CD4-positive, alpha-beta memory T cell (primary cell): Measurements from ENCODE around the gene BANF2. TPM values are rescaled to one million over a fixed set of nuclear protein-coding genes. Genes with fewer than 3 reads are reported as not detected.
"Not testable (repeated sequence)": the region's sequence is repeated elsewhere in the genome, so short reads cannot be mapped to it uniquely, and the experiment has no call there.

Source experiments
- CTCF ChIA-PET: fragments of 350-600 bp; sonication (Branson Sonifier 250); formaldehyde crosslinking; loops from one replicate; lab custom pipeline; 2021; ENCODE audit warnings: inconsistent platforms; ENCODE audit not compliant: partially characterized antibody; lab: Charles Lee
- POLR2A ChIA-PET: fragments of 350-600 bp; sonication (Branson Sonifier 250); formaldehyde crosslinking; loops from one replicate; lab custom pipeline; 2021; ENCODE audit not compliant: partially characterized antibody; lab: Charles Lee
- DNase-seq, 5 donors: peaks; one replicate each; pipeline versions ENCODE4 v3.0.0 to v3.0.0-alpha.2; 2020 to 2022; ENCODE audit warnings: mixed read lengths in 1 of 5
- H3K27ac ChIP-seq: one replicate; pipeline ENCODE4 v1.7.0; 2013; ENCODE audit warnings: low read depth, low read length
- H3K27me3 ChIP-seq: 2 replicates; pipeline ENCODE4 v1.7.0; 2013; ENCODE audit warnings: mild to moderate bottlenecking, low read length, moderate library complexity; ENCODE audit not compliant: insufficient read depth
- H3K36me3 ChIP-seq: 2 replicates; pipeline ENCODE4 v1.7.0; 2013; ENCODE audit warnings: mild to moderate bottlenecking, low read length, moderate library complexity; ENCODE audit not compliant: insufficient read depth
- H3K4me1 ChIP-seq: 2 replicates; pipeline ENCODE4 v1.7.0; 2013; ENCODE audit warnings: mild to moderate bottlenecking, low read length, moderate library complexity; ENCODE audit not compliant: insufficient read depth
- H3K4me3 ChIP-seq, 2 donors: one replicate each; pipeline ENCODE4 v1.7.0; 2013; ENCODE audit warnings: low read length in 2 of 2, mild to moderate bottlenecking in 1 of 2
- H3K9me3 ChIP-seq, 2 donors: one replicate each; pipeline ENCODE4 v1.7.0; 2013; ENCODE audit warnings: low read length in 2 of 2, control low read depth in 1 of 2; ENCODE audit not compliant: control insufficient read depth in 1 of 2
- H3K27ac Mint-ChIP-seq, 7 donors: one replicate each; pipeline ENCODE4 v1.8.0; 2020 to 2021; ENCODE audit warnings: mixed read lengths in 7 of 7, mild to moderate bottlenecking in 6 of 7, inconsistent platforms in 3 of 7, moderate library complexity in 3 of 7
- H3K27me3 Mint-ChIP-seq, 2 donors: one replicate each; pipeline ENCODE4 v1.8.0; 2020 to 2021; ENCODE audit warnings: mixed read lengths in 2 of 2
- H3K36me3 Mint-ChIP-seq, 2 donors: one replicate each; pipeline ENCODE4 v1.8.0; 2020 to 2021; ENCODE audit warnings: mixed read lengths in 2 of 2, inconsistent platforms in 1 of 2, mild to moderate bottlenecking in 1 of 2
- H3K4me1 Mint-ChIP-seq, 4 donors: one replicate each; pipeline ENCODE4 v1.8.0; 2020 to 2021; ENCODE audit warnings: mixed read lengths in 4 of 4, mild to moderate bottlenecking in 1 of 4
- H3K4me3 Mint-ChIP-seq, 8 donors: one replicate each; pipeline ENCODE4 v1.8.0; 2020 to 2021; ENCODE audit warnings: mixed read lengths in 8 of 8, mild to moderate bottlenecking in 7 of 8, moderate library complexity in 6 of 8, inconsistent platforms in 3 of 8
- H3K9me3 Mint-ChIP-seq, 8 donors: one replicate each; pipeline ENCODE4 v1.8.0; 2020 to 2021; ENCODE audit warnings: mixed read lengths in 8 of 8, mild to moderate bottlenecking in 5 of 8, inconsistent platforms in 3 of 8, moderate library complexity in 1 of 8
- intact Hi-C: fragments of 100-400 bp; cut with micrococcal nuclease; formaldehyde crosslinking; loops from one replicate; pipeline ENCODE4 v1.15.1; 2023
- polyA plus RNA-seq, 2 donors: library from polyadenylated mRNA; unstranded; fragments of 300-500 nt; fragmentation: Illumina TruSeq; gene quantifications; one replicate each; pipeline ENCODE4 v1.2.3, GENCODE V29; 2021
- total RNA-seq, 2 experiments: library from RNA; stranded (reverse); gene quantifications; one replicate each; pipeline ENCODE4 v1.2.3, GENCODE V29; 2021

The BANF2 gene
- total and polyA plus RNA-seq, 4 experiments from 2014 or later = not detected

GRCh38 chr20:17771206-17772004 is 71.6 kb downstream of the BANF2 start:
- no peak overlapping the region for H3K27ac ChIP-seq
- intact Hi-C loops = no loop called here
- POLR2A ChIA-PET = no interaction called here

GRCh38 chr20:17772005-17772343 is 72.2 kb downstream of the BANF2 start:
- no peaks in the 10 kb centered on the region for H3K9me3 Mint-ChIP-seq
- CTCF ChIA-PET = no interaction called here
- H3K27ac Mint-ChIP-seq = no peak overlapping the region
- no peak for DNase-seq
- no peaks in the 10 kb centered on the region for H3K36me3 Mint-ChIP-seq
- Histone ChIP-seq H3K4me1 (no peaks in the 10 kb centered on the region), H3K27me3 (no peaks in the 10 kb centered on the region), H3K4me3 (no peak overlapping the region), H3K27ac (no peak overlapping the region), H3K36me3 (no peaks in the 10 kb centered on the region), H3K9me3 (no peaks in the 10 kb centered on the region)
- intact Hi-C loops = no loop called here
- H3K4me3 Mint-ChIP-seq = peak overlapping the region in 1 of 8 donors; percentile 31
- peaks cover 1 to 8% of the 10 kb centered on the region in 2 donors for H3K27me3 Mint-ChIP-seq
- no peaks in the 10 kb centered on the region for H3K4me1 Mint-ChIP-seq
- POLR2A ChIA-PET = no interaction called here

More at GRCh38 chr20:17771206-17772004, 71.6 kb downstream of the BANF2 start:
- no peak overlapping the region for H3K4me3 Mint-ChIP-seq
- H3K4me1 ChIP-seq = no peaks in the 10 kb centered on the region
- no peaks in the 10 kb centered on the region for H3K9me3 ChIP-seq
- CTCF ChIA-PET = interaction anchor here (0.8 kb wide), 1 partner anchor 27 kb away, joined by 3 read pairs; no protein-coding TSS in a partner anchor
- no peak overlapping the region for H3K4me3 ChIP-seq
- peaks cover 1 to 10% of the 10 kb centered on the region in 2 donors for H3K27me3 Mint-ChIP-seq
- no peaks in the 10 kb centered on the region for H3K4me1 Mint-ChIP-seq
- no peak overlapping the region for H3K27ac Mint-ChIP-seq
- no peaks in the 10 kb centered on the region for H3K36me3 ChIP-seq
- no peaks in the 10 kb centered on the region for H3K27me3 ChIP-seq
- no peak for DNase-seq
- H3K36me3 Mint-ChIP-seq = no peaks in the 10 kb centered on the region
- H3K9me3 Mint-ChIP-seq = no peaks in the 10 kb centered on the region

GRCh38 chr20:17773619-17774018 is 73.9 kb downstream of the BANF2 start:
- no peak overlapping the region for H3K27ac Mint-ChIP-seq
- peaks cover 0 to 9% of the 10 kb centered on the region in 2 donors for H3K27me3 Mint-ChIP-seq
- H3K4me3 Mint-ChIP-seq = no peak overlapping the region
- no peaks in the 10 kb centered on the region for H3K4me1 Mint-ChIP-seq
- no peak for DNase-seq
- Histone ChIP-seq H3K9me3 (no peaks in the 10 kb centered on the region), H3K36me3 (no peaks in the 10 kb centered on the region), H3K27me3 (no peaks in the 10 kb centered on the region), H3K27ac (no peak overlapping the region), H3K4me3 (no peak overlapping the region), H3K4me1 (no peaks in the 10 kb centered on the region)
- CTCF ChIA-PET = no interaction called here
- intact Hi-C loops = no loop called here
- H3K36me3 Mint-ChIP-seq = no peaks in the 10 kb centered on the region
- H3K9me3 Mint-ChIP-seq = peaks cover 0 to 4% (median under 1%) of the 10 kb centered on the region in 8 donors
- POLR2A ChIA-PET = no interaction called here

- Histone ChIP-seq H3K27me3 (no peaks in the 10 kb centered on the region), H3K4me1 (no peaks in the 10 kb centered on the region), H3K9me3 (no peaks in the 10 kb centered on the region), H3K27ac (no peak overlapping the region), H3K4me3 (no peak overlapping the region), H3K36me3 (no peaks in the 10 kb centered on the region)
- POLR2A ChIA-PET = no interaction called here
- DNase-seq = no peak
- CTCF ChIA-PET = no interaction called here
- peak overlapping the region in 1 of 7 donors; percentile 7 for H3K27ac Mint-ChIP-seq
- intact Hi-C loops = no loop called here
- H3K4me3 Mint-ChIP-seq = no peak overlapping the region
- no peaks in the 10 kb centered on the region for H3K4me1 Mint-ChIP-seq
- peaks cover 0 to 9% of the 10 kb centered on the region in 2 donors for H3K27me3 Mint-ChIP-seq
- H3K36me3 Mint-ChIP-seq = peaks cover 0 to 3% of the 10 kb centered on the region in 2 donors
- peaks cover 0 to 4% (median under 1%) of the 10 kb centered on the region in 8 donors for H3K9me3 Mint-ChIP-seq
Measured at GRCh38 chr20:17775600-17775999, 75.8 kb downstream of the BANF2 start.

- no peaks in the 10 kb centered on the region for H3K4me1 ChIP-seq
- H3K4me3 ChIP-seq = no peak overlapping the region
- no peaks in the 10 kb centered on the region for H3K27me3 ChIP-seq
- Mint-ChIP-seq H3K27me3 (peaks cover 2 to 9% of the 10 kb centered on the region in 2 donors), H3K27ac (no peak overlapping the region), H3K36me3 (peaks cover 0 to 3% of the 10 kb centered on the region in 2 donors), H3K4me3 (no peak overlapping the region), H3K4me1 (no peaks in the 10 kb centered on the region), H3K9me3 (peaks cover 0 to 4% (median under 1%) of the 10 kb centered on the region in 8 donors)
- ChIA-PET CTCF (no interaction called here), POLR2A (no interaction called here)
- no peaks in the 10 kb centered on the region for H3K36me3 ChIP-seq
- H3K9me3 ChIP-seq = no peaks in the 10 kb centered on the region
- intact Hi-C loops = no loop called here
- no peak overlapping the region for H3K27ac ChIP-seq
- DNase-seq = no peak
Measured at GRCh38 chr20:17776551-17776950, 76.8 kb downstream of the BANF2 start.

GRCh38 chr20:17779011-17779410 is 79.2 kb downstream of the BANF2 start:
- H3K27me3 Mint-ChIP-seq, POLR2A ChIA-PET: not testable (repeated sequence)

GRCh38 chr20:17782768-17783167 is 83.0 kb downstream of the BANF2 start:
- Mint-ChIP-seq H3K4me3 (no peak overlapping the region), H3K4me1 (no peaks in the 10 kb centered on the region), H3K36me3 (peaks cover 0 to 3% of the 10 kb centered on the region in 2 donors), H3K27ac (no peak overlapping the region), H3K9me3 (peaks cover 0 to 4% (median under 1%) of the 10 kb centered on the region in 8 donors), H3K27me3 (peaks cover 2% of the 10 kb centered on the region in 2 donors)
- Histone ChIP-seq H3K4me3 (no peak overlapping the region), H3K9me3 (no peaks in the 10 kb centered on the region), H3K27ac (no peak overlapping the region), H3K27me3 (no peaks in the 10 kb centered on the region), H3K4me1 (no peaks in the 10 kb centered on the region), H3K36me3 (no peaks in the 10 kb centered on the region)
- ChIA-PET CTCF (no interaction called here), POLR2A (no interaction called here)
- intact Hi-C loops = no loop called here
- no peak for DNase-seq

More at GRCh38 chr20:17779011-17779410, 79.2 kb downstream of the BANF2 start:
- DNase-seq, H3K4me1 Mint-ChIP-seq, H3K36me3 Mint-ChIP-seq, H3K27me3 ChIP-seq, H3K27ac Mint-ChIP-seq, H3K36me3 ChIP-seq, CTCF ChIA-PET, H3K9me3 Mint-ChIP-seq, intact Hi-C loops, H3K27ac ChIP-seq, H3K9me3 ChIP-seq, H3K4me1 ChIP-seq, H3K4me3 Mint-ChIP-seq, H3K4me3 ChIP-seq: not testable (repeated sequence)
